ENCODE measurements around the gene EFCC1. TPM values are rescaled to one million over a fixed set of nuclear protein-coding genes. Genes with fewer than 3 reads are reported as not detected.
A peak's percentile ranks its signal among the peaks of the same experiment; 100 is the strongest.

EFCC1 gene
- total RNA-seq, 4 donors from 2014 or later: 0.22 to 2.1 (median 1.9) TPM

- Histone ChIP-seq H3K27me3 (no peaks in the 10 kb centered on the region), H3K27ac (peak overlapping the region in 1 of 4 donors; percentile 28), H3K4me3 (no peak overlapping the region), H3K36me3 (no peaks in the 10 kb centered on the region), H3K9me3 (no peaks in the 10 kb centered on the region), H3K4me1 (peaks cover 0 to 20% (median 6%) of the 10 kb centered on the region in 4 donors)
- TF ChIP-seq CTCF (IDR thresholded peaks at IDR 0.05) (no peak), POLR2A (IDR thresholded peaks at IDR 0.05) (no peak), EP300 (IDR thresholded peaks at IDR 0.05) (no peak)
- no peak for DNase-seq (ENCODE audit: low spot score in 2 of 2)
- 76 to 82% methylated on average over 1 of the region's 1 CpG for WGBS, 2 donors
Observed at GRCh38 chr3:129023008-129023358, 21.9 kb downstream of the EFCC1 start.

- Histone ChIP-seq H3K36me3 (no peaks in the 10 kb centered on the region), H3K9me3 (no peaks in the 10 kb centered on the region), H3K4me3 (no peak overlapping the region), H3K27ac (no peak overlapping the region), H3K27me3 (no peaks in the 10 kb centered on the region), H3K4me1 (peaks cover 0 to 20% (median 6%) of the 10 kb centered on the region in 4 donors)
- DNase-seq (ENCODE audit: low spot score in 2 of 2): no peak
- 60 to 62% methylated on average over 2 of the region's 2 CpGs for WGBS, 2 donors
- no peak for TF ChIP-seq EP300 (IDR thresholded peaks at IDR 0.05)
- TF ChIP-seq POLR2A (IDR thresholded peaks at IDR 0.05): no peak
- no peak for TF ChIP-seq CTCF (IDR thresholded peaks at IDR 0.05)
Observed at GRCh38 chr3:129023909-129024308, 22.8 kb downstream of the EFCC1 start.

- H3K27ac ChIP-seq: no peak overlapping the region
- H3K9me3 ChIP-seq: peaks cover 0 to 1% (median 0%) of the 10 kb centered on the region in 4 donors
- 87 to 93% methylated on average over 15 of the region's 15 CpGs for WGBS, 2 donors
- H3K4me3 ChIP-seq: no peak overlapping the region
- H3K4me1 ChIP-seq: peaks cover 0 to 20% (median 6%) of the 10 kb centered on the region in 4 donors
- no peak for DNase-seq (ENCODE audit: low spot score in 2 of 2)
- no peak for TF ChIP-seq POLR2A (IDR thresholded peaks at IDR 0.05)
- no peak for TF ChIP-seq EP300 (IDR thresholded peaks at IDR 0.05)
- no peak for TF ChIP-seq CTCF (IDR thresholded peaks at IDR 0.05)
- no peaks in the 10 kb centered on the region for H3K36me3 ChIP-seq
- H3K27me3 ChIP-seq: no peaks in the 10 kb centered on the region
Observed at GRCh38 chr3:129025108-129025507, 24.0 kb downstream of the EFCC1 start.

- H3K9me3 ChIP-seq: peaks cover 0 to 7% (median 0%) of the 10 kb centered on the region in 4 donors
- no peaks in the 10 kb centered on the region for H3K36me3 ChIP-seq
- no peaks in the 10 kb centered on the region for H3K27me3 ChIP-seq
- no peak overlapping the region for H3K4me3 ChIP-seq
- TF ChIP-seq CTCF (IDR thresholded peaks at IDR 0.05) (no peak), POLR2A (IDR thresholded peaks at IDR 0.05) (no peak), EP300 (IDR thresholded peaks at IDR 0.05) (no peak)
- 66 to 71% methylated on average over 8 of the region's 8 CpGs for WGBS, 2 donors
- H3K4me1 ChIP-seq: peaks cover 0 to 20% (median 6%) of the 10 kb centered on the region in 4 donors
- peak overlapping the region in 1 of 4 donors; percentile 4 for H3K27ac ChIP-seq
- no peak for DNase-seq (ENCODE audit: low spot score in 2 of 2)
Observed at GRCh38 chr3:129025691-129026435, 24.8 kb downstream of the EFCC1 start.

GRCh38 chr3:129026728-129027543 lies 25.8 kb downstream of the EFCC1 start:
- DNase-seq (ENCODE audit: low spot score in 2 of 2): peak; percentile 72 to 74
- Histone ChIP-seq H3K4me3 (peak overlapping the region; percentile 20 to 49 (median 34)), H3K36me3 (no peaks in the 10 kb centered on the region), H3K27ac (peak overlapping the region in 2 of 4 donors; percentile 5 to 48), H3K9me3 (peaks cover 0 to 7% (median 0%) of the 10 kb centered on the region in 4 donors), H3K27me3 (no peaks in the 10 kb centered on the region), H3K4me1 (peaks cover 0 to 20% (median 6%) of the 10 kb centered on the region in 4 donors)
- 3 to 16% methylated on average over 17 to 40 of the region's 54 CpGs for WGBS, 2 donors
- TF ChIP-seq EP300 (IDR thresholded peaks at IDR 0.05) (peak in 1 of 2 donors; percentile 55), CTCF (IDR thresholded peaks at IDR 0.05) (peak; percentile 52 to 74 (median 61)), POLR2A (IDR thresholded peaks at IDR 0.05) (peak in 1 of 2 donors; percentile 34)

All from tibial nerve (tissue), 4 donors.